MM.1S (cell line): ENCODE measurements around the gene ERCC2.

Source experiments
- EZH2phosphoT487 ChIP-seq: fragments of 300-600 bp; sonication (generic); IDR thresholded peaks from 2 replicates; pipeline ENCODE4 v1.6.1; 2018; ENCODE audit warnings: antibody characterized with exemption, low read length
- TF ChIP-seq, protein P1 (sequence below): fragments of 300-600 bp; sonication (generic); IDR thresholded peaks from 2 replicates; pipeline ENCODE4 v1.5.1; 2016; ENCODE audit warnings: antibody characterized with exemption, low read length, mixed read lengths

DNA sequence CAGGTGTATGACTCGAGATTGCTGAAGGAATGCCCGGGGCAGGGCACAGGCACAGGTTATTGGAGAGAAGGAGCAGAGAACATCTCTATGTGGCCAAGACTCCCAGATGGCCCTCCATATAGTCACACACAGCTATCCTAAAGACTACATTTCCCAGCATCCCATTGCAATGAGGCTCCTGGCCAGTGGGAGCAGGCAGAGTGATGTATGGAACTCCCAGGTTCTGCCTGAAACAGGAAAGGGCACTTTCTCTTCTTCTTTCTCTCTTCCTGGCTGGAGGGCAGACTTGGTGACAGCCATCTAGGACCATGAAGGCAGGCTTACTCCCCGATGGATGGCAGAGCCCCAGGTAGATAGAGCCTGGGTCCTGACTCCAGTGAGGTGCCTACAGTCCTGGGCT lies 21.0 kb upstream of the ERCC2 start:
- TF ChIP-seq, protein P1, sequence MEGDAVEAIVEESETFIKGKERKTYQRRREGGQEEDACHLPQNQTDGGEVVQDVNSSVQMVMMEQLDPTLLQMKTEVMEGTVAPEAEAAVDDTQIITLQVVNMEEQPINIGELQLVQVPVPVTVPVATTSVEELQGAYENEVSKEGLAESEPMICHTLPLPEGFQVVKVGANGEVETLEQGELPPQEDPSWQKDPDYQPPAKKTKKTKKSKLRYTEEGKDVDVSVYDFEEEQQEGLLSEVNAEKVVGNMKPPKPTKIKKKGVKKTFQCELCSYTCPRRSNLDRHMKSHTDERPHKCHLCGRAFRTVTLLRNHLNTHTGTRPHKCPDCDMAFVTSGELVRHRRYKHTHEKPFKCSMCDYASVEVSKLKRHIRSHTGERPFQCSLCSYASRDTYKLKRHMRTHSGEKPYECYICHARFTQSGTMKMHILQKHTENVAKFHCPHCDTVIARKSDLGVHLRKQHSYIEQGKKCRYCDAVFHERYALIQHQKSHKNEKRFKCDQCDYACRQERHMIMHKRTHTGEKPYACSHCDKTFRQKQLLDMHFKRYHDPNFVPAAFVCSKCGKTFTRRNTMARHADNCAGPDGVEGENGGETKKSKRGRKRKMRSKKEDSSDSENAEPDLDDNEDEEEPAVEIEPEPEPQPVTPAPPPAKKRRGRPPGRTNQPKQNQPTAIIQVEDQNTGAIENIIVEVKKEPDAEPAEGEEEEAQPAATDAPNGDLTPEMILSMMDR = no peak
- TF ChIP-seq EZH2phosphoT487 = no peak
